Esophagus squamous epithelium (tissue), 5 donors: ENCODE results near the gene SLC7A5. TPM values are rescaled to one million over a fixed set of nuclear protein-coding genes. Genes with fewer than 3 reads are reported as not detected.
A peak's percentile ranks its signal among the peaks of the same experiment; 100 is the strongest.
"Not testable (repeated sequence)": the region's sequence is repeated elsewhere in the genome, so short reads cannot be mapped to it uniquely, and the experiment has no call there.

ENCODE experiments used
- DNase-seq: peaks from one replicate; lab custom pipeline; 2025; lab: John Stamatoyannopoulos, UW
- H3K27ac ChIP-seq, 4 donors: fragments of 200-600 bp; sonication (generic); one replicate each; pipeline ENCODE4 v1.5.1; 2016 to 2019; ENCODE audit warnings: mild to moderate bottlenecking in 1 of 4
- H3K27me3 ChIP-seq, 4 donors: fragments of 200-600 bp; sonication (generic); 1 replicate in 3 of 4; 2 replicates in 1 of 4; pipeline versions ENCODE4 v1.5.1 to v1.6.0; 2017 to 2021; ENCODE audit warnings: antibody characterized with exemption in 1 of 4
- H3K36me3 ChIP-seq, 3 donors: fragments of 200-600 bp; sonication (generic); one replicate each; pipeline ENCODE4 v1.5.1; 2016 to 2019
- H3K4me1 ChIP-seq, 3 donors: fragments of 200-600 bp; sonication (generic); one replicate each; pipeline ENCODE4 v1.5.1; 2017 to 2019
- H3K4me3 ChIP-seq, 4 donors: fragments of 200-600 bp; sonication (generic); 1 replicate in 3 of 4; 2 replicates in 1 of 4; pipeline ENCODE4 v1.5.1; 2016 to 2019; ENCODE audit warnings: mild to moderate bottlenecking in 2 of 4, moderate library complexity in 1 of 4
- H3K9me3 ChIP-seq, 3 donors: fragments of 200-600 bp; sonication (generic); one replicate each; pipeline ENCODE4 v1.5.1; 2016 to 2019
- POLR2A ChIP-seq, 4 donors: fragments of 450-650 bp; IDR thresholded peaks; one replicate each; pipeline ENCODE4 v1.6.1; 2017; ENCODE audit warnings: antibody characterized with exemption in 4 of 4, mild to moderate bottlenecking in 4 of 4, moderate library complexity in 3 of 4
- WGBS, 2 donors: methylation state at CpG; one replicate each; pipeline ENCODE4 v1.1.5; 2018; 5-methylcytosine and 5-hydroxymethylcytosine counted together
- intact Hi-C: fragments of 100-400 bp; cut with DNase I; formaldehyde crosslinking; loops from one replicate; pipeline ENCODE4 v1.15.0; 2022
- total RNA-seq, 4 donors: library from RNA; depleted of rRNA; stranded (reverse); fragments of >200 nt; gene quantifications; one replicate each; pipeline ENCODE4 v1.1.0, GENCODE V29; 2016
- TF ChIP-seq, protein P1 (sequence below), 6 experiments: fragments of 450-650 bp in 4 of 6; fragments of 200-600 bp in 2 of 6; sonication (generic) in 2 of 6; IDR thresholded peaks; one replicate each; pipeline ENCODE4 v1.5.1; 2016 to 2019; ENCODE audit warnings: antibody characterized with exemption in 6 of 6, mild to moderate bottlenecking in 4 of 6, moderate library complexity in 4 of 6
- donor health status: DM: yes; HTN: yes; CAD: no.

SLC7A5 gene
- total RNA-seq, 4 donors from 2014 or later = 75.3 to 179 (median 145) TPM

DNA sequence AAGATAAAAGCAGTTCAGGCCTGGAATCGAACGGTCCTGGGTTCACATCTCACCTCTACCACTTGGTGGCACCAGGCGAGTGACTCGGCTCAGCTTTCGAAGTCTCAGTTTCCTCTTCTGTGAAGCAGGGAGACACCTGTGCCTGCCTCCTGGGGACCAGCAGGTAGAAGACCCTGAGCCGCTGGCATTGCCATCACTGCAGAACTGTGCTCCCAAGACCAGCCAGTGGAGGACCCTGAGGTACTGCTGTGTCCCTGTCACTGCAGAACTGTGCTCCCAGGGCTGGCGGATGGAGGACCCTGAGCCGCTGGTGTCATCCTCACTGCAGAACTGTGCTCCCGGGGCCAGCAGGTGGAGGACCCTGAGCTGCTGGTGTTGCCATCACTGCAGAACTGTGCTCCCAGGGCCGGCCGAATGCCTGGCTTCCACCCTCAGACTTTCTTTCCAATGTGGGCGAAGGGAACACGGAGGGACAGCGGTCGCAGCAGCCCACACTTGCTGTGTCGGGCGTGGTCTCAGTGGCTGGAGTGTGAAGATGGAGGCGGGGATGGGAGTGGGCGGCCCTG lies 8.7 kb upstream of the SLC7A5 start:
- Histone ChIP-seq H3K4me3 (no peak overlapping the region), H3K36me3 (no peaks in the 10 kb centered on the region), H3K27ac (no peak overlapping the region), H3K4me1 (no peaks in the 10 kb centered on the region), H3K27me3 (peaks cover 0 to 72% (median 0%) of the 10 kb centered on the region in 4 donors), H3K9me3 (no peaks in the 10 kb centered on the region)
- WGBS, 2 donors = 62 to 64% methylated on average over 2 to 10 of the region's 19 CpGs
- intact Hi-C loops = no loop called here
- TF ChIP-seq, protein P1, sequence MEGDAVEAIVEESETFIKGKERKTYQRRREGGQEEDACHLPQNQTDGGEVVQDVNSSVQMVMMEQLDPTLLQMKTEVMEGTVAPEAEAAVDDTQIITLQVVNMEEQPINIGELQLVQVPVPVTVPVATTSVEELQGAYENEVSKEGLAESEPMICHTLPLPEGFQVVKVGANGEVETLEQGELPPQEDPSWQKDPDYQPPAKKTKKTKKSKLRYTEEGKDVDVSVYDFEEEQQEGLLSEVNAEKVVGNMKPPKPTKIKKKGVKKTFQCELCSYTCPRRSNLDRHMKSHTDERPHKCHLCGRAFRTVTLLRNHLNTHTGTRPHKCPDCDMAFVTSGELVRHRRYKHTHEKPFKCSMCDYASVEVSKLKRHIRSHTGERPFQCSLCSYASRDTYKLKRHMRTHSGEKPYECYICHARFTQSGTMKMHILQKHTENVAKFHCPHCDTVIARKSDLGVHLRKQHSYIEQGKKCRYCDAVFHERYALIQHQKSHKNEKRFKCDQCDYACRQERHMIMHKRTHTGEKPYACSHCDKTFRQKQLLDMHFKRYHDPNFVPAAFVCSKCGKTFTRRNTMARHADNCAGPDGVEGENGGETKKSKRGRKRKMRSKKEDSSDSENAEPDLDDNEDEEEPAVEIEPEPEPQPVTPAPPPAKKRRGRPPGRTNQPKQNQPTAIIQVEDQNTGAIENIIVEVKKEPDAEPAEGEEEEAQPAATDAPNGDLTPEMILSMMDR (IDR thresholded peaks at IDR 0.05) = peak in 1 of 6 experiments; percentile 36
- TF ChIP-seq POLR2A (IDR thresholded peaks at IDR 0.05) = no peak
- DNase-seq = no peak

GRCh38 chr16:87874639-87875427 lies 5.5 kb upstream of the SLC7A5 start:
- TF ChIP-seq, protein P1 (IDR thresholded peaks at IDR 0.05) = no peak
- no peak for TF ChIP-seq POLR2A (IDR thresholded peaks at IDR 0.05)
- no peak overlapping the region for H3K27ac ChIP-seq
- no peaks in the 10 kb centered on the region for H3K9me3 ChIP-seq
- intact Hi-C loops = no loop called here
- no peak overlapping the region for H3K4me3 ChIP-seq
- no peak for DNase-seq
- H3K4me1 ChIP-seq = peaks cover 3 to 26% (median 4%) of the 10 kb centered on the region in 3 donors
- peaks cover 0 to 52% (median 0%) of the 10 kb centered on the region in 4 donors for H3K27me3 ChIP-seq
- 39 to 65% methylated on average over 17 to 21 of the region's 24 CpGs for WGBS, 2 donors
- H3K36me3 ChIP-seq = no peaks in the 10 kb centered on the region

DNA sequence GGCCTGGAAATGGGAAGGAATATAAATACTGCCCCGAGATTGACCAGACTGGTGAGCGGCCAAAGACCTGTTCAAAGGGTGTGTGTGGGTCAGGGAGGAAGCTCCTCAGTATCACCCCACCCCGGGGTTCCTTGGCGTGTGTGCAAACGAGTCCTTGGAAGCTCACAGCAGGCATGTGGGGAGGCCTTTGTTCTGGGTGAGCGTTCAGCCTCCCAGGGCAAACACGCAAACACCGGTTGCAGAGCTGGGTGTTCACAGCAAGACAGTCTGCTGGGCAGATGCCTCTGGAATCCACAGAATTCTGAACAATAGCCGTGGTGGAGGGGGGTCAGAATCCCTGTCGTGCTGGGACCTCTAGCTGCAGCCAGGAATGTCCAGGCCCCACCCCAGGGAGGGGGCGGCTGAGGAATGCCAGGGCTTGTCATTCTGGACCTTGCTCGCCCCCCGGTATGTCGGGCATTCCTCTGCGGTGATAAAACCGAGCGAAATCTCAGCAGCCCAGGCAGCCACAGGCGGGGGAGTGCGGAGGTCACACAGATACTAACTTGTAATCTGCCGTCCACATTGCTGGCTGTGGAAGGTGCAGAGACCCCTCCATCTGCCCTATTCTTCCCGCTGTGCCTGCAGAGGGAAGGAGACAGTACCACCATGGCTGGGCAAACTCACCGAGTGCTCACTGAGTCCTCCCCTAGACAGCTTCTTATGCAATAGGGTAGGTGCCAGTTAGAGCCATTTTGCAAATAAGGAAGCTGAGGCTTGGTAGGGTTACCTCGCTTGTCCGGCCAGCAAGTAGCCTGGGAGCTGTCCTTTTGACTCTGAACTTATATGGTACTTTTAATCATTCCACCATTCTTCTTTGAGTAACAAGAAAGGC lies 1.3 kb upstream of the SLC7A5 start:
- peak overlapping the region in 3 of 4 donors; percentile 23 to 41 (median 36) for H3K27ac ChIP-seq
- WGBS, 2 donors = 57 to 80% methylated on average over 6 to 14 of the region's 24 CpGs
- DNase-seq = not testable (repeated sequence)

DNA sequence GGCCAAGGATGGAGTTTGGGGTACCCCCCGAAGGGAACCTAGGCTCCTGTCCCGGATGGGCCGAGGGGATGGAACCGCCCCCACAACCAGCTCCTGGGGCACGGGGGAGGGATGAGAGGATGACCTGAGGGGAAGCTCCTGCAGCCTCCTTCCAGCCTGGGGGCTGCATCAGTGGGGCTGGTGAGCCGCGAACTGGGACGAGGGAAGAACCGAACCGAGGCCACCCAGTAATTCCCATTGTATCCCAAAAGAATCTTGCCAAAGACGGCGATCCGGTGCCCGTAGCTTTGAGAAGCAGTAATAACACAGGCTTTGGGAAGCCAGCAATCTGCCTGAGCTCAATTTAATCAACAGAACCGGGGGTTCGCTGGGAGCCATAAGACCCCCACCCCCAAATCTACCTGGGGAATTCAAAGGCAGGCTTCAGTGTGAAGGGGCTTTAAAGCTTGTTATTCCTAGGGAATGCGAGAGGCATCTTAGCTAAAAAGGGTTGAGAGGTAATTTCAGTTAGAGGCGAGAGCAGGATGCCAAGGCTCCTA lies 641 bp upstream of the SLC7A5 start:
- peak overlapping the region; percentile 9 to 85 (median 46) for H3K27ac ChIP-seq
- not testable (repeated sequence) for H3K4me3 ChIP-seq, H3K36me3 ChIP-seq, DNase-seq, H3K9me3 ChIP-seq
- WGBS, 2 donors = 81 to 82% methylated on average over 2 to 9 of the region's 18 CpGs
- intact Hi-C loops = loop anchor here (2.0 kb wide), 1 partner anchor 91 kb away; no protein-coding TSS in a partner anchor
- peaks cover 6 to 75% (median 14%) of the 10 kb centered on the region in 3 donors for H3K4me1 ChIP-seq
- peaks cover 0 to 25% (median 0%) of the 10 kb centered on the region in 4 donors for H3K27me3 ChIP-seq

More for the DNA sequence above, 1.3 kb upstream of the SLC7A5 start:
- not testable (repeated sequence) for H3K4me3 ChIP-seq, H3K36me3 ChIP-seq, H3K9me3 ChIP-seq
- H3K4me1 ChIP-seq = peaks cover 6 to 68% (median 14%) of the 10 kb centered on the region in 3 donors
- intact Hi-C loops = loop anchor here (2.0 kb wide), 1 partner anchor 92 kb away; no protein-coding TSS in a partner anchor
- H3K27me3 ChIP-seq = peaks cover 0 to 32% (median 0%) of the 10 kb centered on the region in 4 donors

DNA sequence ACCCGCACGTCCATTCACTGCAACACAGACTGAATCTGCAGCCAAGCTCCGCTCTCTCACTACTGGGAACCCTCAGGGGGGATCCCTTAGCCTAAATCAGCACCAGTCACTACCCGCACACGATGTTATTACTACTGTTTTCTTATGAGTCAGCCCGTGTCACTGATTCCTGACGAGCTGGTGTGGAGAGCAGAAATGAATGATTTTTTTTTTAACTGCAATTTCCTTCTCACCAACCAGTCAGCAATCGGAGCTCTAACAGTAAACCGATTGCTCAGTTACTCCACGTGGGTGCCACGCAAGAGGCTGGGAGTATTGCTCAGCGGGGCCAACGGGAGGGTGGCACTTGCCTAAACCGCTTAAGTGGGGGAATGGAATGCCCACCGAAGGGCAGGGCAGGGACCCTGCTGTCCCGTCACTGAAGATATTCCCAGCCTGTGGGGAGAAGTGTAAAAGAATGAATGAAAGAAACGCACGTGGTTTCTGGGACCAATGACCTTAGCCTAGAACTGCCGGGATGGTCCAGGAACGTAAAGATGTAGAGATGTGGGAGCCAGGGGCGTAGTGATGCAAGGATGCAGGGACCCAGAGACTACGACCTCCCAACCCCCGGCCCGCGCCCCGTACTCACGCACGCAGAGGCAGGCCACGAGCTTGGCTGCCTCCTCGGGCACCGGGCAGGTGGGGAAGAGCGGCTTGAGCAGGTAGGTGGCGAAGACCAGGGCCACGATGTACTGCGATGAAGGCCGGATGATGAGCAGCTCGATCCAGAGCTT lies 865 bp downstream of the SLC7A5 start:
- DNase-seq, H3K9me3 ChIP-seq, H3K36me3 ChIP-seq, intact Hi-C loops: not testable (repeated sequence)
- H3K4me3 ChIP-seq = peak overlapping the region; percentile 37 to 76 (median 59)
- H3K27ac ChIP-seq = peak overlapping the region; percentile 72 to 85 (median 82)
- peaks cover 0 to 16% (median 0%) of the 10 kb centered on the region in 4 donors for H3K27me3 ChIP-seq
- WGBS, 2 donors = 3% methylated on average over 23 to 26 of the region's 37 CpGs
- peaks cover 14 to 90% (median 14%) of the 10 kb centered on the region in 3 donors for H3K4me1 ChIP-seq

GRCh38 chr16:87865902-87866555 lies 3.3 kb downstream of the SLC7A5 start:
- H3K36me3 ChIP-seq, H3K27me3 ChIP-seq, intact Hi-C loops, DNase-seq, H3K9me3 ChIP-seq: not testable (repeated sequence)
- H3K27ac ChIP-seq = peak overlapping the region; percentile 58 to 85 (median 77)
- 38% methylated on average over 10 to 16 of the region's 16 CpGs for WGBS, 2 donors
- H3K4me3 ChIP-seq = peak overlapping the region; percentile 37 to 76 (median 59)
- peaks cover 24 to 100% (median 30%) of the 10 kb centered on the region in 3 donors for H3K4me1 ChIP-seq
